Right atrium auricular region (tissue), 2 donors: ENCODE results near the gene SLC6A12. TPM values are rescaled to one million over a fixed set of nuclear protein-coding genes. Genes with fewer than 3 reads are reported as not detected.
"Not testable (repeated sequence)": the region's sequence is repeated elsewhere in the genome, so short reads cannot be mapped to it uniquely, and the experiment has no call there.

Source experiments
- DNase-seq: peaks from one replicate; pipeline ENCODE4 v3.0.0-alpha.2; 2019; ENCODE audit warnings: low spot score
- H3K27ac ChIP-seq, 2 donors: fragments of 200-600 bp; sonication (generic); 1 replicate in 1 of 2; 2 replicates in 1 of 2; pipeline ENCODE4 v1.5.1; 2016 to 2019
- H3K27me3 ChIP-seq, 2 donors: fragments of 200-600 bp; sonication (generic); one replicate each; pipeline versions ENCODE4 v1.5.1 to v1.6.0; 2017 to 2019
- H3K36me3 ChIP-seq: fragments of 200-600 bp; sonication (generic); one replicate; pipeline ENCODE4 v1.5.1; 2016
- H3K4me1 ChIP-seq, 2 donors: fragments of 200-600 bp; sonication (generic); one replicate each; pipeline versions ENCODE4 v1.5.1 to v1.6.0; 2017 to 2019
- H3K4me3 ChIP-seq, 2 donors: fragments of 200-600 bp; sonication (generic); 1 replicate in 1 of 2; 2 replicates in 1 of 2; pipeline ENCODE4 v1.5.1; 2017 to 2019; ENCODE audit warnings: mild to moderate bottlenecking in 1 of 2, moderate library complexity in 1 of 2
- H3K9me3 ChIP-seq, 2 donors: fragments of 200-600 bp; sonication (generic); one replicate each; pipeline ENCODE4 v1.5.1; 2019
- total RNA-seq, 2 donors: library from RNA; depleted of rRNA; stranded (reverse); fragments of >200 nt; gene quantifications; one replicate each; pipeline ENCODE4 v1.1.0, GENCODE V29; 2016
- TF ChIP-seq, protein P1 (sequence below), 2 donors: fragments of 200-600 bp; sonication (generic); IDR thresholded peaks; one replicate each; pipeline ENCODE4 v1.5.1; 2019; ENCODE audit warnings: antibody characterized with exemption in 2 of 2

The SLC6A12 gene
- total RNA-seq, 2 donors from 2014 or later, result 1.1 TPM; not detected in 1

DNA sequence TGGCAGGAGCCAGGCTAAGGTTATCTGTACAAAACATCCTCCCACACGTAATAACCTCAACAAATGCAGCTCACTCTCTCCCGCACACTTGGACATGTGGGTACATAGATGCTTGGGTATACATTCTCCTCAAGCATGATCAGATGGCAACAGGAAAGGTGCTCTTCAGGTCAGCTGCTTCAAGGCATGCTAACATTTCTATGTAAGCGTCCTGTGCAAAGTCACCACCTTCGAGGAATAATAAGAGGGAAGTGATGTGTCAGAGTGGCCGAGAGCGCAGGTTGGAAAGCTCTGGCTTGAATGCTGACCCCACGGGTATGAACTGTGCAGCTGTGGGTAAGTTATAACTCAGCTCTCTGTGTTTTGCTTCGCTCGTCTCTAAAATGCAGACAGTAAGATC is 24.2 kb upstream of the SLC6A12 start:
- no peak for DNase-seq
- no peaks in the 10 kb centered on the region for H3K4me1 ChIP-seq
- TF ChIP-seq, protein P1, sequence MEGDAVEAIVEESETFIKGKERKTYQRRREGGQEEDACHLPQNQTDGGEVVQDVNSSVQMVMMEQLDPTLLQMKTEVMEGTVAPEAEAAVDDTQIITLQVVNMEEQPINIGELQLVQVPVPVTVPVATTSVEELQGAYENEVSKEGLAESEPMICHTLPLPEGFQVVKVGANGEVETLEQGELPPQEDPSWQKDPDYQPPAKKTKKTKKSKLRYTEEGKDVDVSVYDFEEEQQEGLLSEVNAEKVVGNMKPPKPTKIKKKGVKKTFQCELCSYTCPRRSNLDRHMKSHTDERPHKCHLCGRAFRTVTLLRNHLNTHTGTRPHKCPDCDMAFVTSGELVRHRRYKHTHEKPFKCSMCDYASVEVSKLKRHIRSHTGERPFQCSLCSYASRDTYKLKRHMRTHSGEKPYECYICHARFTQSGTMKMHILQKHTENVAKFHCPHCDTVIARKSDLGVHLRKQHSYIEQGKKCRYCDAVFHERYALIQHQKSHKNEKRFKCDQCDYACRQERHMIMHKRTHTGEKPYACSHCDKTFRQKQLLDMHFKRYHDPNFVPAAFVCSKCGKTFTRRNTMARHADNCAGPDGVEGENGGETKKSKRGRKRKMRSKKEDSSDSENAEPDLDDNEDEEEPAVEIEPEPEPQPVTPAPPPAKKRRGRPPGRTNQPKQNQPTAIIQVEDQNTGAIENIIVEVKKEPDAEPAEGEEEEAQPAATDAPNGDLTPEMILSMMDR (IDR thresholded peaks at IDR 0.05), result no peak

DNA sequence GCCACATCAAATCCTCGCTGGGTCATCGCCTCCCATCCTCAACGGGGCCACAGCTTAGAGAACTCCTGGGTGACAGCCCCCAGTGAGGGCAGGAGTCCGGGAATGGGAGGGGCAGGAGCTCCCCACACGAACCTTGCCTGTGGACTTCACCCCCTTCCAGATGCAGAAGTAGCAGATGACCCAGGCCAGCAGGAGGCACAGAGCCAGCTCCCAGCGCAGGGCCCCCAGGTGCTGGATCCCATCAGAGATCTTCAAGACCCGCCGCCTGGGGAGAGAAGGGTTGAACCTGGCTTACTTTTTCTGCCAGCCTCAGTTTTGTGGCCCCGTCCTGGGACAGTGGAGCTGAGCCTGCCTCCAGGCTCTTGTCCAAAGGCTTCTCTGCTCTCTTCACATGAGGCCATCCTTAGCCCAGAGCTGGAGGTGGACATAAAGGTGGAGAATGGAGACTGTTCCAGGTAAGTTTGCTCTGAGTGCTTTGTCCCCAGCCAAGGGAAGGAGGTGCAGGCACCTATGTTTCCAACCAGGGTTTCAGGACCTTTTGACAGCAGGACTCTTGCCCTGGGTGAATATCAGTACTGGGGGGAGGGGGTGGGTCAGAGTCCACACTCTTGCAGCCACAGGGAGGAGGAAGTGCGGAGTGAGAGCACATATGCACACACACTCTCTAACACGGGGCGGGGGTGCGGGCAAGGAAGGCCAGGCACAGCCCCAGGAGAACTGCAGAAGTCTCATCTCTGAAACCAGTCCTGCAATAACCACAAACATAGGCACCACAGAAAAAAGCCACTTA is 23.3 kb upstream of the SLC6A12 start:
- H3K27ac ChIP-seq, result no peak overlapping the region
- H3K27me3 ChIP-seq, result no peaks in the 10 kb centered on the region
- no peaks in the 10 kb centered on the region for H3K4me1 ChIP-seq
- TF ChIP-seq, protein P1 (IDR thresholded peaks at IDR 0.05), result no peak
- H3K4me3 ChIP-seq, result no peak overlapping the region
- peaks cover 0 to 13% of the 10 kb centered on the region in 2 donors for H3K9me3 ChIP-seq
- no peak for DNase-seq
- no peaks in the 10 kb centered on the region for H3K36me3 ChIP-seq

More for the DNA sequence above, 24.2 kb upstream of the SLC6A12 start:
- Histone ChIP-seq H3K36me3 (no peaks in the 10 kb centered on the region), H3K27me3 (no peaks in the 10 kb centered on the region), H3K4me3 (no peak overlapping the region), H3K9me3 (peaks cover 0 to 13% of the 10 kb centered on the region in 2 donors), H3K27ac (no peak overlapping the region)

DNA sequence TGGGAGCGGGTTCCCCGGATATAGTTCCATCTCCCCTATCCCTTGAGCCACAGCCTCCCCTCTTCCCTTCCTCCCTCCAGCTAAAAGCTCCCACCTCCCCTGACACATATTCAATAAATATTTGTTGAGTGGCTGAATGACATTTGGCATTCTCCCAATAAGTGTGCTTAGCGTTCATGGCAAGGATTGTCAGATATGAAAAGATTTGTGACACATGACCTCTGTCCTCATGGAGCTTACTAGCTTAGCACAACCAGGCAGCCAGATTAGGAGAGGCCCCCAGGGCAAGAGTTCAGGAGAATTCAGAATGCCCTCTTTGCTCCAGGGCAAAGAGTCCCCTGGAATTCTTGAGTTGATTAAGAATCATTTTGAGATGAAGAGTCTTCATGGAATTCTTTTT is 22.5 kb upstream of the SLC6A12 start:
- Histone ChIP-seq H3K27ac (no peak overlapping the region), H3K27me3 (no peaks in the 10 kb centered on the region), H3K4me3 (no peak overlapping the region), H3K4me1 (no peaks in the 10 kb centered on the region), H3K36me3 (no peaks in the 10 kb centered on the region), H3K9me3 (peaks cover 0 to 13% of the 10 kb centered on the region in 2 donors)
- no peak for DNase-seq
- TF ChIP-seq, protein P1 (IDR thresholded peaks at IDR 0.05), result no peak

DNA sequence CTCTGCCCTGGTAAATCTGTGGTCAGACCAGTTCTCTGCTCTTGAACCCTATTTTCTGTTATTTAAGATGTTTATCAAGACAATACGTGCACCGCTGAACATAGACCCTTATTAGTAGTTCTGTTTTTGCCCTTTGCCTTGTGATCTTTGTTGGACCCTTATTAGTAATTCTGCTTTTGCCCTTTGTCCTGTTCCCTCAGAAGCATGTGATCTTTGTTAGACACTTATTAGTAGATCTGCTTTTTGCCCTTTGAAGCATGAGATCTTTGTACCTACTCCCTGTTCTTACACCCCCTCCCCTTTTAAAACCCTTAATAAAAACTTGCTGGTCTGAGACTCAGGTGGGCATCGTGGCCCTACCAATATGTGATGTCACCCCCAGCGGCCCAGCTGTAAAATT is 22.0 kb upstream of the SLC6A12 start:
- not testable (repeated sequence) for H3K36me3 ChIP-seq, DNase-seq, H3K4me3 ChIP-seq, H3K27me3 ChIP-seq, H3K4me1 ChIP-seq, H3K27ac ChIP-seq
- H3K9me3 ChIP-seq, result peaks cover 0 to 13% of the 10 kb centered on the region in 2 donors

DNA sequence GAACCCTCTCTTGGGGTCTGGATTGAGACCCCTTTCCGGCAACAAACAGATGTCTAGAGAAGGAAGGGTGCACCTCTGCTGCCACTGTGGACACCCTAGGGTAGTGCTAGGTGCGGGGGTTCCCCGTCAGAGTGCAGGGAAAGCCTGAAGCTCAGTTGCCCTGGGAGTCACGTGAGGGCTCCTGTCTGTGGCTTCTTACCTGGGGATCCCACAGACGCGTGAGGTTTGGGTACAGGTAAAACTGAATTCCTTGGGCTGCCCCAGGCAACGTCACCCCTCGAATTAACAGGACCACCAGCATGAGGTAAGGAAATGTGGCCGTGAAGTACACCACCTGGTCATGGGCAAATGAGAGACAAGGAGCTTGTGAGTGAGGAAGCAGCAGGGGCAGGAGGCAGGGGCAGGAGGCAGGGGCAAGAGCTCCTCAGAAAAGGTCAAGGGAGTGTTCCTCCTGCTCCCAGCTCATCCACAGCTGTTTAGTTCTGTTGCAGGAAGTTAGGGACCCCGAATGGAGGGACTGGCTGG is 21.0 kb upstream of the SLC6A12 start:
- H3K4me3 ChIP-seq, result no peak overlapping the region
- peaks cover 0 to 13% of the 10 kb centered on the region in 2 donors for H3K9me3 ChIP-seq
- no peaks in the 10 kb centered on the region for H3K27me3 ChIP-seq
- DNase-seq, result no peak
- TF ChIP-seq, protein P1 (IDR thresholded peaks at IDR 0.05), result no peak
- H3K27ac ChIP-seq, result no peak overlapping the region
- no peaks in the 10 kb centered on the region for H3K36me3 ChIP-seq
- no peaks in the 10 kb centered on the region for H3K4me1 ChIP-seq

DNA sequence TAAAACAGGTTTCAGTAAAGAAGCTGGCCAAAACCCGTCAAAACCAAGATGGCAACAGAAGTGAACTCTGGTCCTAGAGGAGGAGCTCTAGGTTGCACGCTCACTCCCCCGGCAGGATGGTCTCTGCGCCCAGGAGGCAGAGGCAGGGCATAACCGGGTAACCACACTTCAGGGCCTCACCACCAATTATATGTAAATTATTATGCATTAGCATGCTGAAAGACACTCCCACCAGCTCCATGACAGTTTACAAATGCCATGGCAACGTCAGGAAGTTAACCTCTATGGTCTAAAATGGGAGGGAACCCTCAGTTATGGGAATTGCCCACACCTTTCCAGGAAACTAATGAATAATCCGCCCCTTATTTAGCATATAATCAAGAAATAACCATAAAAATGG is 20.1 kb upstream of the SLC6A12 start:
- H3K36me3 ChIP-seq, result no peaks in the 10 kb centered on the region
- peaks cover 0 to 13% of the 10 kb centered on the region in 2 donors for H3K9me3 ChIP-seq
- no peaks in the 10 kb centered on the region for H3K4me1 ChIP-seq
- DNase-seq, result no peak
- TF ChIP-seq, protein P1 (IDR thresholded peaks at IDR 0.05), result no peak
- no peaks in the 10 kb centered on the region for H3K27me3 ChIP-seq
- no peak overlapping the region for H3K27ac ChIP-seq
- H3K4me3 ChIP-seq, result no peak overlapping the region
